Activated gamma-delta T cell (primary cell): ENCODE measurements around the gene PCSK2.
A peak's percentile ranks its signal among the peaks of the same experiment; 100 is the strongest.

Experiments
- DNase-seq: peaks from one replicate; lab custom pipeline; 2025; lab: John Stamatoyannopoulos, UW

The PCSK2 gene

DNA sequence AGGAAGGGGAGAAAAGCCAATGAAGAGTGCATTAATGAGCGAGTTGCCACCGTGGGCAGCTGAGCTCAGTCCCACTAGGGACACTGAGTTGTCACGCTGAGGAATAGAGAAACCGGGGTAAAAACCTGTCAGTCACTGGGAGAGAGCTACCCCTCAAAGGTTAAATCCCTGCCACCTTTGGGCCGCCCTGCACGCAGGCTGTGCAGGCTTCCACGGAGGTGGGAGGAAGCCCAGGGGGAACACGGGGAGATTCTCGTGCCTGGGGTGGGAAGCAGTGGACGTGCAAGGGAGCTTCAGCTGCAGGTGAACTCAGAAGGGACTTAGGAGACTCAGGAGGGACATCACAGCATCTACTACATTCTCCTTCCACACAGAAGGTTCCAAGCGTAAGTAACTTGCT is 253.9 kb downstream of the PCSK2 start:
- no peak for DNase-seq

DNA sequence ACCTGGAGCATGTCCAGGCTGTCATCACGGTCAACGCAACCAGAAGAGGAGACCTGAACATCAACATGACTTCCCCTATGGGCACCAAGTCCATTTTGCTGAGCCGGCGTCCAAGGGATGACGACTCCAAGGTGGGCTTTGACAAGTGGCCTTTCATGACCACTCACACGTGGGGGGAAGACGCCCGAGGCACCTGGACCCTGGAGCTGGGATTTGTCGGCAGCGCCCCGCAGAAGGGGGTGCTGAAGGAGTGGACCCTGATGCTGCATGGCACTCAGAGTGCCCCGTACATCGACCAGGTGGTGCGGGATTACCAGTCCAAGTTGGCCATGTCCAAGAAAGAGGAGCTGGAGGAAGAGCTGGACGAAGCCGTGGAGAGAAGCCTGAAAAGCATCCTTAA is 254.8 kb downstream of the PCSK2 start:
- DNase-seq = no peak

DNA sequence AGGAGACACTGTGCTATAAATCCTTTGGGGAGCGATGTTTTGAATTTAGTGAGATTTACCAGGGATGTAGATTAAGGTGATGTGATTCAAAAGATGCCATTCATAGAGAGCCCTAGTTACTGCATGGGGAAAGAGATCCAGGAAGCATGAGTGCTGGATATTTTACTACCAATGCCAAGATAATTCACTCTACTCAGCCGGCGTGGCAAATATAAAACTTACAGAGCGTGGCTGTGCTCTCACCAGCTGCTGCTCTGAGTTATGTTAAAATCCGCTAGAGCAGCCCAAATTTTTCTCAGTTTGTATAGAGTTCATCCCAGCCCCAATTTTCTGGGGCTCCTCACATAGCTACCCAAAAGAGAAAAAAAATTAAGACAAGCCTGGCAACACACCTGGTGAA is 255.7 kb downstream of the PCSK2 start:
- DNase-seq = no peak

DNA sequence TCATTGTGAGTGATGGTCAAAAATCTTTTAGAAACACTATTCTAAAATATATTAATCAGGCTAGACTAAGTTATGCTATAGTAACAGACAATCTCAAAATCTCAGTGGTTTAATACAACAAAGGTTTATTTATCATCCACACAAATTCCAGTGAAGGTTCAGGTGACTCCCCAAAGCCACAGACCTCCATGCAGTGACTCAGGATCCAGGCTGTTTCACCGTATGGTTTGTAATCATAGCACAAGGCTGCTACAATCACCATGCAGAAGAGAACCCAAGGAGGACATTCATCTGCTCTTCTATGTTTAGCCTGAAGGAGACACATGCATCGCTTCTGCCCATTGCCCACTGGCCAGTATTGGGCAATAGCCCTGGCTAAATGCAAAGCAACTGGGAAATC is 258.2 kb downstream of the PCSK2 start:
- no peak for DNase-seq

DNA sequence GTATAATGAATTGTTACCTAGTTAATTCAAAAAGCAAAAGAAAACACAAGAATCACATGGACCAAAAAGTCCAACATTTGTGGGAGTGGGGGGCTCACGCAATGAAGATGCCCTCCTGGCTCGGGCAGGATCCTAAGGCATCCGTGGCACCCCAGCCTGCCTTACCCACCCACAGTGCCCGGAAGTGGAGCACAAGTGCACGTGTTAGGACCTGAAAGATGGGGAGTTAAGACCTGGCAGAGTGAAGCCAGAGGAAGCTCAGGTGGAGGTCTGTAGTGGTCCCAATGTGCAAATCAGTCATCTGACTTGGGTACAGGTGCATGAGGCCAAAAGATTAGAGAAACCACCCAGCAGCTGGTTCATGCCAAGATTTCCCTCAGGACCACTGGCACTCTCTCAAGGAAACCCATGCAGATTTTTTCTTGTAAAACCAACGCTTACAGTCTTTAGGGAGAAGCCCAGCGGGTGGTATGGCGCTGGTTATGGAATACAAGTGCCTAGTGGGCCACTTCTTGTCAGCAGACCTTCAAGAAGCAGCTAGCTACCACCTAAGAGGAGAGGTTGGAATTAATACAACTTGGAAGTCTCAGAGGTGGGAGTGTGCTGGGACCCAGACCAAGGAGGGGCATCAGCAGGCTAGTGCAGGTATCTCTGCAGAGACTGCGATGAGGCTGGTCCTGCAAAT is 262.2 kb downstream of the PCSK2 start:
- no peak for DNase-seq

DNA sequence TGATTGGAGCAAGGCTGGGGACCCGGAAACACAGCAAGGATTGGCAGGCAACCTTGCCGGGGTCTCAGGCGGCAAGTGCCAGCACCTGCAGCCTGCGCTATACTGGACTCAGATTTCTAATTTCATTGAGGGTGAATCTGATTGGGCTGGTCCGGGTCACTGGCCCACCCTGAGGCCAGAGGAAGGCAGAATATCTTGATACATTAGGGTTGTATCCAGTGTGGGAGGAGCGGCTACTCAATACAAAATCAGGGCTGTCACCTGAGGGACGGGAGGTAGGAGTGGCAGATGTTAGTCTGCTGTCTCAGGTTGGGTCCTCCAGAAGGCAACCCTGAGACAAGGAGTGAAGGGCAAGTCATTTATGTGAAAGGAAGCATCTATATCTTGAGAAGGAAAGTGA is 263.7 kb downstream of the PCSK2 start:
- DNase-seq = no peak

DNA sequence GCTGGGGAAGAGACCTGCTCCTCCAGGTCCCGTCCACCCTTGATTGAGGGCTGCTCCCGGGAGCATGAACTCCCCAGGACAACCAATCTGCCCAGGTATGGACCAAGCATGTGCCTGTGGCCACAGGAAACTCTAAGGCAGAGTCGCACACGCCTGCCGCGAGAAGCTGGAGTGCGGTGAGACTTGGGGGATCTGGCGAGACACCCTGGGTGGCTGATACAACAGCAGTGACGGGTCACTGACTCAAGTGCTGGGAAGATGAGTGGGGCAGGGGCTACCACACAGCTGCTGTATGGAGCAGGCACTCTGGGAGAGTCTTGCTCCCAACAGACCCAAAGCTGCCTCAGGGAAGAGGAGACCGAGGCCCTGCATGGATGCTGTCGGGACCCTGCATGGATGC is 264.2 kb downstream of the PCSK2 start:
- no peak for DNase-seq

DNA sequence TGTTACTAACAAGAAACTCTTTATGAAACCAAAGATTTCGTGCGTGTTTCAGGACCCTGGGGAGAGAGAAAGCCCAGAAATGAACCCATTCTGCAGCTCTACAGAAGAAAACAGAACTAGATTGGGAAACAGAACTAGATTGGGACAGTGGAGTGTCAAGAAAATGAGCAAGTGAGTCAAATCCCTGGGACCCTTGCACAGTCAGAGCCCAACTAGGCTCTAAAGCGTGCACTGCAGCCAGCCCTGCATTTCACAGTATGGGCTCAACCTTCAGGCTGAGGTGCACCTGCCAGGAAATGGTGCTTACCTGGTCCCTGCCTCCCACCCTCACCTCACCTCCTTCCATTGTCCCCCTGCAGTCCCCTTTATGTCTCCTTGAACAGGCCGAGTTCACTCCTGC is 264.6 kb downstream of the PCSK2 start:
- no peak for DNase-seq

DNA sequence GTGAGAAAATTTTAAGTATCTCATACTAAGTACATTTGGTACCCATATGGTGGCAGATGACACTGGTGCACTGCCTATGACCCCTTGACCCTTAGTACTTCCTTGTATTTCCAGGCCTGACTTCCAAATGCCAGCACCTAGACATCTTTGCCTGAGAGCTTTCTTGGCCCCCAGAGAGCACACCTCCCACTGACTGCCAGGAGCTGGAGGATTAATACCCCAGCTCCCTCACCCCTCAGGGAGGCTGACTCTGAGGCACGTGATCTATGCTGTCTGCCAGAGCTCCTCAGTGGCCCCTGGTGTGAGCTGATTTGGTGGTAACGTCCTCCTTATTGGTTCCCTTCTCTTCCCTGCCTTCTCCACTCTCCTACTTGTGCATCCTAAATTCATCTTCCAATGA is 266.3 kb downstream of the PCSK2 start:
- DNase-seq = no peak

DNA sequence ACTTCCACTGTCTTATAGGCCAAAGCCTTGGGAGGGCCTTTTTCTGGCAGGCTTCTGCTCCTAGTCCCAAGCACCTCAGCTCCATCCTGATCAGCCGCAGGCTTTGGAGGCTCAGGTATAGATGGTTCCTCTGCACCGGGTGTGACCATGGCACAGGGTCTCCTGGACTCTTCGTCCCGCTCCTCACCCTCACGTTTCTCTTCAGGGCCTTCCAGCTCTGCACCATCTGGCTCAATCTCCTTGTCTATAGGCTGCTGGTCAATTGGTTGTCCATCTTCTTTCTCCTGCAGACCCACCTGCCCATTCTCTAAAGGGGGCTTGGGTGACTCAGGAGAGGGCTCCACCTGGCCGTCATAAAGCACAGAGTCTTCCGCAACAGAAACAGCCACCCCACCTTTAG is 267.4 kb downstream of the PCSK2 start:
- no peak for DNase-seq

DNA sequence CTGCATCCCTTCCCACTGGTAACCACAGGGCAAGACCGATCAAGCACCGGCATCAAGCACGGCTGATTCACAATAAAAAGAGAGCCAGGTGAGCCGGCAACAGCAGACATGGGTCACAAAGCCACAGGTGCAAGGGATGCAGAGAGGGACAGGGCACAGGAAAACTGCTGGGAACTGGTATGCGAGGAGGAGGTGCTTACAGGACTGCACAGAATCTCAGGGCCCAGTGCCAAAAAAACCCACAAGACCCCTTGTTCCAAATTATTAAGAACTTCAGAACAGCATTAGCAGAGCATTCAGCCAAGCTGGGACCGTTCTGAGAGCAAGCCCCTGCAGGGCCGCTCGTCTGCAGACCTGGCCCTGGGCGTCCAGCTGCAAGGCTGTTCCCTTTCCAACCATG is 269.0 kb downstream of the PCSK2 start:
- DNase-seq = no peak

DNA sequence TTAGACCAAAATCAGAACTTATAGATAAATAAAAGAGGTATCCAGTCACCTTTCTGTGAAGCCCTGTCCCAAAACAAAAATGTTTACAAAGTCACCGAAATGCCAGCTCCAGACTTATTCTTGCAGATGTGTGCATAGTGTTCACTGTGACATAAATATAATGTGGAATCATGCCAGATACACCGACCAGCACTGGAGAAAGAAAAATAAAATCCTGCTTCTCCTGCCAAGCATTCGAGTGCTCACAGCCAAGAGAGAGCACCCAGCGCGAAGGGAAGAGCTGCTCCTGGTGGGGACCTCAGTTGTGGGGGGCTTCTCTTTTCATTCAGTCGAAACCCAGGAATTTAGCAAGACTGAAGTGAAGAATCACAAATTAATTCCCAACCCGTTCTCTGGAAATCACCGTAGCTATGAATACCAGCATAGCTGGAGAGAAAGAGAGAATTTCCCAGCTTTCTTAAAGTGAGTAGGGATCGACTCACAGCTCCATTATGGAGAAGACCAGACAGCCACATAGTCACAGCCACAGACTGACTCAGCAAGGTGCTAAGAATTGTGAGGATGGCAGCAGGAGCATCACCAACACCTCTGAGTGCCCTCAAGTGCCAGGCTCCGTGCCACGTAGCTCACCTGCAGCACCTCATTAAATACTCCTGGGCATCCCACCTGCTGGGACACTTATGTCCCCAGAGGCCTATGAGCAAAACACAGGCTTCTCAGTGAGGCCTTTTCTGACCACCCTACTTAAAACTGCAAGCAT is 271.2 kb downstream of the PCSK2 start:
- DNase-seq = no peak

DNA sequence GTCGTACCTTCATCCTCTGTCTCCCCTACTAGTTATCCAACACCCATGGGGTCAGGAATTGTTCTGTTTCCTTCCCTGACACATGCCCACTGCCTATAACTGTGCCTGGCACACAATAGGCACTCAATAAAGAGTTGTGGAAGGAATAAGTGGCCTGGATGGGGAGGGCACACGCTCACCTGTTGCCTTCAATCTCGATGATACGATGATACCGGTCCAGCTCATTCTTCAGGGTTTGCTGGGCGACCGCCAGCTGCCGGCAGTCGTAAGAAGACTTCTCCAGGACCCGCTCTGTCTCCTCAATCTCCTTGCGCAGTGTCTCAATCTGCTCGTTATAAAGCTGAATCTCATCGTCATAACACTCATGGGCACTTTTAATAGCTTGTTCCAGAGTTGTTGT is 271.8 kb downstream of the PCSK2 start:
- DNase-seq = no peak

DNA sequence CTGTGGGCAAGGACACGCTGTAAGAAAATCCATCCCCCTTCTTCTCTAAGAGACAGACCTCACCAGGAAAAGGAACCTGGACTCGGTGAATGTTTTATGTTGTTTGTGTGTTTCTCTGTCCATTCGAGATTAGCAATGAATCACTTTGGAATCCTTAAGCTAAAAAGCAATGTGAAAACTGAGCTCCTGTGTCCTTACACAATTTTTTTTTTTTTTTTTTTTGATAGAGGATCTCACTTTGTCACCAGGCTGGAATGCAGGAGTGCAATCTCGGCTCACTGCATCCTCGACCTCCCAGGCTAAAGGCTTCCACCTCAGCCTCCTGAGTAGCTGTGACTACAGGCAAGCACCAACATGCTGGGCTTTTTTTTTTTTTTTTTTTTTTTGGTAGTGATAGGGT is 272.2 kb downstream of the PCSK2 start:
- DNase-seq = no peak

DNA sequence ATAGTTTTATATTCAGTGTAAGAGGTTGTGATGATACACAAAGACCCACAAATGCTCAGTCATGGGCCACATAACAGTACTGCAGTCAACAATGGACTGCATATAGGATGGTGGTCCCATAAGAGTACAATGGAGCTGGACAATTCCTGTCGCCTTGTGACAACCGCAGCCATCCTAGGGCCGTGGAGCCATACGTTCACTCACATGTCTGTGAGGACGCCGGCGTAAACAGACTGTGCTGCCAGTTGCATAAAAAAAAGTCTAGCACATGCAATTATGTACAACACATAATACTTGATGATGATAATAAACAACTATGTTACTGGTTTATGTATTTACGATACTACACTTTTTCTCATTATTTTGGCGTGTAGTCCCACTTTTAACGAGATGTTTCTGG is 273.4 kb downstream of the PCSK2 start:
- DNase-seq = no peak

DNA sequence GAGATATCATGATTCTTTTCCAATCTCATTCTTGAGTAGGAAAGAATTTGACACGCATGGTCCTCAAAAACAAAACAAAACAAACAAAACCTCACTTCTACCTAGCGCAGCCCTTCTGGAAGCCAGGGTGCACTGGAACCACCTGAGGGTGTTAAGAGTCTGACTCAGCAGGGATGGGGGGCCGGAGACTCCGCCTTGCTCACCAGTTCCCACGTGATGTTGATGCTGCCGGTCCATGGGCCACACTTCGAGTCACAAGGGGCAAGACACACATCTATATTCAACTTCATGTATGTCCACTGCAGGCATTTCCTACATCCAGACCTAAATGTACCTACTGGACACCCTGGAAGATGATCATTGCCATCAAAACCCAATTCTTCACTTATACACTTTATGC is 274.0 kb downstream of the PCSK2 start:
- no peak for DNase-seq

DNA sequence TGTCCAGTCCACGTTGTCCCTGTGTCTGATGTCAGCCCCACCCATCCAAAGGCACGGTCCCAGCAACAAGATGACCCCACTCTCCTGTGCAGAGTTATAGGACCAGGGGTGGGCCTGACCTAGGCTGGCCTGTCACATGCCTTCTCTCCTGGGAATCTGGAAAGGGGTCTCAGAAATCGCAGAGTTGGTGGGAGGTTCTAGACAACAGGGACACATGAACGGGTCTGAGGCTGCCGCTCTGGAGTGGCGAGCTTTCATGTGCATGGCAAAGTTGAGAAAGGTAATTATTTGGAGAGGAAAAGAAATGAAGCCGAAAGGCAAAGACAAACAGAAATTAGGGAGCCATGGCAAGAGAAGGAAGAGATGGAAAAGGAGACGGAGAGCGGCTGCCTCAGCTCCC is 274.9 kb downstream of the PCSK2 start:
- DNase-seq = no peak

DNA sequence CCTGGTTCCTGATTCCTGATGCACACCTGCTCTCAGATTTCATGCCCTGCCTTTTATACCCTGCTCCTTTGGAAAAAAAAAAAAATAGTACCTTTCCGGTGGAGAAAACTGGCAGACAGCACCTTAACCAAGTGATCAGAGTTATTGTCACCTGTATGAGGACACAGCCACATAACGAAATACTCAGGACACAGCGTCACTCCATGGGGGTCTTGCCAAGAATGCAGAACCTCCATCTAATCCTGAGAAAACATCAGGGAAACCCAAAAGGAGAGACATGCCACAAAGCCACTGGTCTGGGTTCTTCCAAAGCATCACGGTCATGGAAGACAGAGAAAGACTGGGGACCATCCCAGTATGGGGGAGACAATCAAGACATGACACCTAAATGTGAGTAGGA is 275.3 kb downstream of the PCSK2 start:
- DNase-seq = no peak

DNA sequence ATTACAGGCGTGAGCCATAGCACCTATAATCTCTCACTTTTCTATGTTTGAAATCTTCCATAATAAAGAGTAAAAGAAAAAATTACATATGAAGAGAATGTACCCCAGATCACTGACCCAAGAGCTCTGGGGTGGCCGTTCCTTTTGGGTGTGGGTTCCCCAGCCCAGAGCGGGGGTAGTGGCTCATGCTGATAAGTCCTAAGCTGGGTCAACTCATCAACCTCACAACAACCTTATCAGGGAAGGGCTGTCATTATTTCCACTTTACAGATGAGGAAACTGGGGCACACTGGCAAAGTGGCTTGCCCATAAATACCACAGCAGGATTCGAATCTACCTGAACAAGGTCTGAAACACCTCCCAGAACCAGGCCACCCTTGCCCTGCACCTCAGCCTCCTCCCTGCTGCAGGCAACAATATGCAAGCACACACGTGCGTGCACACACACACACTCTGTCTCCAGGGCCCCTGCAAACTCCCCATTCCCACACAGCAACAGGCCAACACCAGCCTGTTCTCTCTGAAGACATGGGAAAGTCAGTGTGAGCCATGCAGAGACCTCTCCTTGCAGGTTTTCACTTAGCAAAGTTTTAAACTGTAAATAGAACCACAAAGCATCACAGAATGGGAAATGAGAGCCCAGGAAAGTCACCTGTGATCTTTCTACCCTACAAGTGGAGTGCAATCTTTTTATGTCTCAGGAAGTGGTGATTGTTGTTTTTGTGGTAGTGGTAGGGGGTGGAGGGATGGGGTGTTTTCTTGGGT is 276.6 kb downstream of the PCSK2 start:
- DNase-seq = no peak

DNA sequence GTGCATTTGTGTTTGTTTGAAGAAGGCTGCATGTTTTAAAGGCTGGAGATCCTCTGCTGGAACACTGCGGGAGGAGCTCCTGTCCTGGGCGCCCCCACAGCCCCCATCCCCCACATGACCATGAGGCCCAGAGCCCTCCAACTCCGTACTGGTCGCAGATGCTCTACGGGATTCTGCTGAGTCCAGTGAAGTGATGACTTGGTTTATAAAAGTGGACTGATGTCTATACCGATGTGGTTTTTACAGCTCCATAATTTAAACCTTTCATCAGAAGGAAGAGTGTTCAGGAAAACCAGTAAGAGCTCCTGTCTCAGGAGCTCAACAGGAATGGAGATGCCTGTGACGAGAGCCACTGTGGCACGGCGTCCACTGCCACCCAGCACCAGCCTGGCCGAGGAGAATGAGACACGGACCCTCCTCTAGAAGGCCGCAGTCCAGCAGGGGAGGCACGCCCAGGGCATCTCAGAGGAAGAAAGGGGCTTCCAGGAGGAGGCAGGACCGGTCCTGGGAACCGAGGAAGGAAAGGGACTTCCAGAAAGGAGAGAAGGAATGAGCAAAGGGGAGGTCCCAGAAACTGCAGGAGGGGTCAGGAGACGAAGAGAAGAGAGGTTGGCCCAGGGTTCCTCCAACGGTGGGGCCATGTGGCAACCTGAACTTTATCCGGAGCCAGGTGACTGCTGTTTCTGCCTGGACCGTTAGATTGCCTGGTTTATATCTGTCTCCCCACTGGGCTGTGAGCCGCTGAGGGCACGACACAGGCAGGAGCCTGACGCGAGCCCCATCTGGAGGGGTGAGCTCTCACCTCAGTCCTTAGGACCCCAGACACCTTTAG is 277.4 kb downstream of the PCSK2 start:
- DNase-seq = no peak

DNA sequence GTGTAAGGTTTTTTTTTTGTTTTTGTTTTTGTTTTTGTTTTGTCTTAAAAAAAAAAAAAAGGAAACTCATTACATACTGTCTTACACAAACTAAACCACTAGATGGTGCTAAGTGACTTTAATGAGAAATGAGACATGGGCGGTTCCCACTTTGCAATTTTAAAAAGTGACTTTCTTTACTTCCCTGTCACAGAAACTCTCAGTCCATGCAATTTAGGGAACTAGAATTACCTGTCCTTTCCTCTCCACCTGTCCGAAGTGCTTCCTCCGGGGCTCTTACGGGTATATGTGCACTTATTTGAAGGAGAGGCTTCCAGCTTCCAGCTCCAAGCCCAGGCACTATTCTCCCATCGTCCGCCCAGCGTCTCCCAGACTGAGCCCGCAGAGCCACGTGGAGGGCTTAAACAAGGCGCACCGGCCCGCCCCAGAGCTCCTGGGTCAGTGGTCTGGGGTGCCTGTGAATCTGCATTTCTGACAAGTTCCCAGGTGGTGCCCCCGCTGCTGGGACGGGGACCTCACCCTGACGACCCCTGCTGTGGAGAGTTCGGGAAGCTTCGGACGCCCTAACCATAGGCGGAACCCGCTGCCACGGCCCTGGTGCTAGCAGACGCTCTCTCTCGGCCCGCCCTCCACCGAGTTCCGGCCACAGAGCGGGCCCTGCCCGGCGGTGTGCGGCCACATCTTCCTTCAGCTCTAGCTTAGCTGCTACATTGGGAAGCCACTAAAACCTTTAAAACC is 278.2 kb downstream of the PCSK2 start:
- DNase-seq = peak; percentile 36
